ENCODE data around the gene CCL1. TPM values are rescaled to one million over a fixed set of nuclear protein-coding genes. Genes with fewer than 3 reads are reported as not detected.

The CCL1 gene, protein sequence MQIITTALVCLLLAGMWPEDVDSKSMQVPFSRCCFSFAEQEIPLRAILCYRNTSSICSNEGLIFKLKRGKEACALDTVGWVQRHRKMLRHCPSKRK
- total RNA-seq (not detected), polyA plus RNA-seq (ENCODE audit: insufficient read depth, low read depth, low replicate concordance) (not detected)
- long read RNA-seq, donor 1, result 0 reads
- long read RNA-seq, donor 2, result 0 reads
- long read RNA-seq, donor 3, result 0 reads
- long read RNA-seq, donor 4, result 0 reads
- long read RNA-seq, donor 5, result 0 reads
- long read RNA-seq, donor 6, result 0 reads
- long read RNA-seq, donor 7, result 0 reads
- long read RNA-seq, donor 8, result 0 reads
- long read RNA-seq, donor 9, result 0 reads
- long read RNA-seq, donor 10, result 0 reads

DNA sequence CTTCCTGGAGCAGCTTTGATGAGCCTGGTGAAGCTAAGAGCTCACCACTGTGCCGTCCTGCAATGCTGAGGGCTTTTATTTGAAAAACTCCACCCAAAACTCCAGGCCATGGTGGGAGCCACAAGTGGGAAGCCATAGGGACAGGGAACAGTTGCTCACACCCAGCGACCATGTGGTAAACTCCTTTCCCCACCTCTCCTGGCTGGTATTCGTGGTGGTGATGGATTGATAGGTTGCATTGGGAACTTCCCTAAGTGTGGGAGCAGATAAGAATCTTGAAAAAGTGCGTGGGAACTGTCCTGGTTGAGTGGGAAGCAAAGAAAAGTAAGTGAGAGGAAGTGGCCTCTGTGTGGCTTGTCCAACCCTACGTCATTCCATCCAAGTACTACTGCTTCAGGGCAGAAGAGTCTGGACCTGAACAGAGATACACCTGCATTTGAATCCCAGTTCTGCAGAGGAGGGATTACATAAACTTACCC is at the start of gene CCL1:
CCL1 (minus strand) TSS at position 51 of the 479 bp plus-strand sequence. CDS start 72 bp downstream, outside the sequence.
- intact Hi-C loops (cut with DNase I), result loop anchor here (5.0 kb wide), 1 partner anchor 166 kb away; no protein-coding TSS in a partner anchor
- Histone ChIP-seq H3K9me3 (ENCODE audit: control insufficient read depth in 2 of 3, insufficient read depth in 1 of 3, low read length in 3 of 3) (no peaks in the 10 kb centered on the region), H3K36me3 (ENCODE audit: control insufficient read depth in 2 of 3, insufficient read depth in 3 of 3, low read length in 3 of 3) (no peaks in the 10 kb centered on the region), H3K27me3 (ENCODE audit: control insufficient read depth, insufficient read depth, low read length) (no peaks in the 10 kb centered on the region), H3K9ac (ENCODE audit: low read length in 3 of 3) (no peak within 1 kb of the TSS), H3K4me3 (ENCODE audit: low read length in 3 of 3) (no peak within 1 kb of the TSS), H3K27ac (ENCODE audit: low read depth in 2 of 2, low read length in 2 of 2) (no peak within 1 kb of the TSS), H3K4me1 (ENCODE audit: control insufficient read depth in 2 of 3, insufficient read depth in 2 of 3, low read depth in 1 of 3, low read length in 3 of 3) (no peaks in the 10 kb centered on the region)
- TF ChIP-seq, protein P1, sequence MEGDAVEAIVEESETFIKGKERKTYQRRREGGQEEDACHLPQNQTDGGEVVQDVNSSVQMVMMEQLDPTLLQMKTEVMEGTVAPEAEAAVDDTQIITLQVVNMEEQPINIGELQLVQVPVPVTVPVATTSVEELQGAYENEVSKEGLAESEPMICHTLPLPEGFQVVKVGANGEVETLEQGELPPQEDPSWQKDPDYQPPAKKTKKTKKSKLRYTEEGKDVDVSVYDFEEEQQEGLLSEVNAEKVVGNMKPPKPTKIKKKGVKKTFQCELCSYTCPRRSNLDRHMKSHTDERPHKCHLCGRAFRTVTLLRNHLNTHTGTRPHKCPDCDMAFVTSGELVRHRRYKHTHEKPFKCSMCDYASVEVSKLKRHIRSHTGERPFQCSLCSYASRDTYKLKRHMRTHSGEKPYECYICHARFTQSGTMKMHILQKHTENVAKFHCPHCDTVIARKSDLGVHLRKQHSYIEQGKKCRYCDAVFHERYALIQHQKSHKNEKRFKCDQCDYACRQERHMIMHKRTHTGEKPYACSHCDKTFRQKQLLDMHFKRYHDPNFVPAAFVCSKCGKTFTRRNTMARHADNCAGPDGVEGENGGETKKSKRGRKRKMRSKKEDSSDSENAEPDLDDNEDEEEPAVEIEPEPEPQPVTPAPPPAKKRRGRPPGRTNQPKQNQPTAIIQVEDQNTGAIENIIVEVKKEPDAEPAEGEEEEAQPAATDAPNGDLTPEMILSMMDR (IDR thresholded peaks at IDR 0.05; ENCODE audit: borderline replicate concordance, extremely low read depth, insufficient read depth), result no peak
- no peak for FAIRE-seq
- DNase-seq, result no peak

DNA sequence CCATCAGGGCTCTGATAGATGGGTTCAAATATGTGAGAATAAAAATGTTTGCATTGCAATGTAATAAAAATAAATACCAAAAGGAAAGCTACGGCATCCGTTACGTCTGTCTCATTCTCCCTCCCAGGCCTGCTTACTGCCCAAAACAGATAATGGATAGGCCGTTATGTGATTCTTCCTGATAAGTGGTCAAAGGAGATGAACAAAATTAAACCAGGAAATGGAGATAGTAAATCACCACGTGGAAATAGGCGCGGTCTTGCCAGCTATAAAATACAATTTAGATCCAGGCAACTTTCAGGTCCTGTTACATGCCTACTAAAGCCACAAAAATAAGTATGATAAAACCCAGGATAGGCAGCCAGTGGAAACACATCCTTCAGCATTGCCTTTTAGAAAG is 49.5 kb upstream of the CCL1 start:
- Histone ChIP-seq H3K9ac (ENCODE audit: low read length in 3 of 3) (no peak overlapping the region), H3K27me3 (ENCODE audit: control insufficient read depth, insufficient read depth, low read length) (no peaks in the 10 kb centered on the region), H3K4me1 (ENCODE audit: control insufficient read depth in 2 of 3, insufficient read depth in 2 of 3, low read depth in 1 of 3, low read length in 3 of 3) (no peaks in the 10 kb centered on the region), H3K27ac (ENCODE audit: low read depth in 2 of 2, low read length in 2 of 2) (no peak overlapping the region), H3K9me3 (ENCODE audit: control insufficient read depth in 2 of 3, insufficient read depth in 1 of 3, low read length in 3 of 3) (no peaks in the 10 kb centered on the region), H3K36me3 (ENCODE audit: control insufficient read depth in 2 of 3, insufficient read depth in 3 of 3, low read length in 3 of 3) (no peaks in the 10 kb centered on the region), H3K4me3 (ENCODE audit: low read length in 3 of 3) (no peak overlapping the region)
- TF ChIP-seq, protein P1 (IDR thresholded peaks at IDR 0.05; ENCODE audit: borderline replicate concordance, extremely low read depth, insufficient read depth), result no peak
- intact Hi-C loops (cut with DNase I), result no loop called here
- FAIRE-seq (no peak), DNase-seq (no peak)

DNA sequence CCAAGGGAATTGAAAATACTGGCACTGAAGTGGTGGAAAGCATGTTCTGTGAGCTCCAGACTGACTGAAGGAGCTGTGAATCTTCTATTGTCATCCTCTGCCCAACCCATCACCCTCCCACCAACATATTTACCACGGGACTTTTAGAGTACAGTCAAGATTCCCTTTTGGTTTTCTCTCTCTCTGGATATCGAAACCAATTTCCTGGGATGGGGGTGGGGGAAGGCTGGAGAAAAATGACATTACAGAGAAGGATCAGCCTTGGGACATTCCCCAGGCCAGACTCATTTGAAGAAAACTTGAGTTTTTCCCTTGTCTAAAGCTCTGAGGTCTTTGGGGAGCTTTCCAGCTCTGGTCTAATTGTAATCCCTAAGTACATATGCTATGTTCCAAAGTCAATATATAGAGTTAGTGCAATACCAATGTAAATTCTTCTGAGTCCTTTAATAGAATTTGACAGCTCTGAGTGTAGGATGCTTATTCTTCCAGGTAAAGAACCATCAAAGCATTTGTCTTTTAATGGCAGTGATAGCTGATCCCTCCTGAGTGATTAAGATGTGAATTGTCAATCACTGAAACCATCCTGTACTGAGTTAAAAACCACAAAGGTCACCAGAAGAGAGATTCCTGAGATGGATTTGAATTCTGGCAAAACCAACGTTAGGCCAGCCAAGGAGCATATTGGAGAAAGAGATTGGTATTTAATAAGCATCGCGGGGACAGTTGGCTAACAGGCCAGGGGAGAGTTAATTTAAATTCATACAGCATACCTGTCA is 48.8 kb upstream of the CCL1 start:
- H3K9ac ChIP-seq (ENCODE audit: low read length in 3 of 3), result no peak overlapping the region
- H3K4me3 ChIP-seq (ENCODE audit: low read length in 3 of 3), result no peak overlapping the region
- no peak overlapping the region for H3K27ac ChIP-seq (ENCODE audit: low read depth in 2 of 2, low read length in 2 of 2)
- DNase-seq, result no peak
- FAIRE-seq, result no peak
- intact Hi-C loops (cut with DNase I), result no loop called here
- H3K36me3 ChIP-seq (ENCODE audit: control insufficient read depth in 2 of 3, insufficient read depth in 3 of 3, low read length in 3 of 3), result no peaks in the 10 kb centered on the region
- no peaks in the 10 kb centered on the region for H3K9me3 ChIP-seq (ENCODE audit: control insufficient read depth in 2 of 3, insufficient read depth in 1 of 3, low read length in 3 of 3)
- no peaks in the 10 kb centered on the region for H3K27me3 ChIP-seq (ENCODE audit: control insufficient read depth, insufficient read depth, low read length)
- TF ChIP-seq, protein P1 (IDR thresholded peaks at IDR 0.05; ENCODE audit: borderline replicate concordance, extremely low read depth, insufficient read depth), result no peak
- no peaks in the 10 kb centered on the region for H3K4me1 ChIP-seq (ENCODE audit: control insufficient read depth in 2 of 3, insufficient read depth in 2 of 3, low read depth in 1 of 3, low read length in 3 of 3)
